Measurements from ENCODE around the gene CD59.

The CD59 gene

DNA sequence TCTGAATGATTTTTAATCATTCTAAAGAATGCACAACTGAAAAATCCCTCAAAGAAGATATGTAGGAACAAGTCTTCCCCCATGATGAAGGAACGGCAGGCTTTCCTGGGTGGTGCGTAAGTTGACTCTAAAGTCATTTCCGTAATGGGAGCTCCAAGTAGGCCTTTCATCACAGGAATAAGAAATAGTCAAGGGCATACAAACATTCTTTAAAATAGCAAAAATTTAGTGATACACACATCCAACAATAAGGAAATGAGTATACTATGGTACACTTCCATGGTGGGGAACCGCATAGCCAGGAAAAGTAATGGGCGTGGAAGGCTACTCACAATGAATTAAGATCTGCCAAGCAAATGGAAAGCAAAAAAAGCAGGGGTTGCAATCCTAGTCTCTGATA lies 10.7 kb downstream of the CD59 start:
- in situ Hi-C loops (cut with HindIII; ENCODE audit: low sequenced_read_pairs): no loop called here
- no peak for DNase-seq (ENCODE audit: low read depth, low spot score)
- TF ChIP-seq, protein P1, sequence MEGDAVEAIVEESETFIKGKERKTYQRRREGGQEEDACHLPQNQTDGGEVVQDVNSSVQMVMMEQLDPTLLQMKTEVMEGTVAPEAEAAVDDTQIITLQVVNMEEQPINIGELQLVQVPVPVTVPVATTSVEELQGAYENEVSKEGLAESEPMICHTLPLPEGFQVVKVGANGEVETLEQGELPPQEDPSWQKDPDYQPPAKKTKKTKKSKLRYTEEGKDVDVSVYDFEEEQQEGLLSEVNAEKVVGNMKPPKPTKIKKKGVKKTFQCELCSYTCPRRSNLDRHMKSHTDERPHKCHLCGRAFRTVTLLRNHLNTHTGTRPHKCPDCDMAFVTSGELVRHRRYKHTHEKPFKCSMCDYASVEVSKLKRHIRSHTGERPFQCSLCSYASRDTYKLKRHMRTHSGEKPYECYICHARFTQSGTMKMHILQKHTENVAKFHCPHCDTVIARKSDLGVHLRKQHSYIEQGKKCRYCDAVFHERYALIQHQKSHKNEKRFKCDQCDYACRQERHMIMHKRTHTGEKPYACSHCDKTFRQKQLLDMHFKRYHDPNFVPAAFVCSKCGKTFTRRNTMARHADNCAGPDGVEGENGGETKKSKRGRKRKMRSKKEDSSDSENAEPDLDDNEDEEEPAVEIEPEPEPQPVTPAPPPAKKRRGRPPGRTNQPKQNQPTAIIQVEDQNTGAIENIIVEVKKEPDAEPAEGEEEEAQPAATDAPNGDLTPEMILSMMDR (IDR thresholded peaks at IDR 0.05; ENCODE audit: low read depth, low read length): no peak
- H3K4me3 ChIP-seq (ENCODE audit: low read depth, low read length): no peak overlapping the region

DNA sequence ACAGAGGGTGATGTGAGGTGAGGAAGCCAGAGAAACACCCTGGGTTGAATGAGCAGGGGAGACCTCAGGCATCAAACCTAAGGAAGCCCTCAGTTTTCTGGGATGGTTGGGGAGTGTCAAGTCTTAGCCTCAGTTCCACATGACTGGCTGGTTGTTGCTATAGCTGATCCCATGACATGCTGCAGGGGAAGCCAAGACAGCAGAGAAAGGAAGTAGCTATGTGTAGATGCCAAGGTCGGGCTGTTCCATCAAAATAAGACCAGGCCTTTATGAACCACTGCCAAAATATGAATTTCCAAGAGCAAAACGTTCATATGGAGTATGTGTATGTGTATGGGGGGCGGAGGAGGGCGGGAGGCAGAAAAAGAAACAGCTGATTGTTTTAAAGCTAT lies 11.6 kb downstream of the CD59 start:
- in situ Hi-C loops (cut with HindIII; ENCODE audit: low sequenced_read_pairs): no loop called here
- no peak overlapping the region for H3K4me3 ChIP-seq (ENCODE audit: low read depth, low read length)
- TF ChIP-seq, protein P1 (IDR thresholded peaks at IDR 0.05; ENCODE audit: low read depth, low read length): no peak
- no peak for DNase-seq (ENCODE audit: low read depth, low spot score)

DNA sequence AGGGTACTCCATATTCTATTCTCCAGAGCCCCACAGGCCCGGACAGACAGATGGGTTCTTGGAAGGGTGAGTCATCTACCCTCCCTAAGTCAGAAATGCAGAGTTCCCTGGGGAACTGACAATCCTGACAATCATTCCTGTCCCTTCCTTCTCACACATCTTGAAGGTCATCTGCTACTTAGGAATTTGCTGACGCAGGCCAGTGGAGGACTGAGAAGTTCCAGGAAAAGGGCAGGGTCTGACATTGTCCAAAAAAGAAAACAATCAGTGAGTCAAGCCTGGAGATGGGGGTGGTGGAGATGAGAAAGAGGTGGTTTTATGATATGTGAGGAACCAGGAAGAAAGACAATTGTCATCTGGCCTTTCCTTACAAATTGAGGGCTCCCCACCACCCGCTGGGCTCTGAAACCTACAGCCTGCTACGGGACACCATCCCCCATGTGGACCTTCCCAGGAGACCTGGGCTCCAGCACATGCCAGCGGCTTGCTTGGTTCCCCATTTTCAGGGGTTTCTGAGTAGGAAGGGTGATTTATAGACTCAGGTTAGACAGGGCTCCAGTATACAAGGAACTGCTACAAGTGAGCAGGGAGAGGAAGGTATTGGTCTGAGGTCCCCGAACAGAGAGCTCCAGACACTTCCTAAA lies 12.9 kb downstream of the CD59 start:
- peak; percentile 87 for DNase-seq (ENCODE audit: low read depth, low spot score)
- TF ChIP-seq, protein P1 (IDR thresholded peaks at IDR 0.05; ENCODE audit: low read depth, low read length): no peak
- no peak overlapping the region for H3K4me3 ChIP-seq (ENCODE audit: low read depth, low read length)
- in situ Hi-C loops (cut with HindIII; ENCODE audit: low sequenced_read_pairs): no loop called here

DNA sequence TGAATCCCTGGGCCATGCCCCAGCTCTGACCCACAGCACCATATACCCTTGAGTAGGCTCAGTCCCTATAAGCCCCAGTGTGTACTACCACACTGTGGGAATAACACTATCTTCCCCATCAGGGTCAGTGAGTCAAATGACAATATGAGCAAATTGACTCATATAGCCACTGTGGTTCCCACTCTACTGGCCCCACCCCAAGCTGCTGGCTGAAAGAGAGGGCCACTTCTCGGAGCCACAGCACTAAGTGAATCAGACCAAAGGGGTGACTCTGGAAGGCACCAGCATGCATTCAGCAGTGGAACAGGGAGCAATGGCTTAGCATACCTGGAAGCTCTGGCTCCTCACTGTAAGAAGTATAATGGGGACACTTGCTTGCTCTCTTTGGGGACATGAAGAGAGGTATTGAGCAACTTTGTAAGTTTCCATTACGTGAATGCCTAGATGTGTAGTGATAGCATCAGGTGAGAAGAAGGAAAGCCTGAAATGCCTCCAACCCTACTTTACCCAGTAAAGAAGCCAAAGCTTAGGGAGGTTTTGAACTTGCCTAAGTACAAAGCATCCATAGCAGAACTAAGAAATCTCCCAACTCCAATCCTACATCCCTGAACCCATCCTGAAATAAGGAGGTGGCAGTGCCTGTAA lies 13.5 kb downstream of the CD59 start:
- TF ChIP-seq, protein P1 (IDR thresholded peaks at IDR 0.05; ENCODE audit: low read depth, low read length): no peak
- peak; percentile 74 for DNase-seq (ENCODE audit: low read depth, low spot score)
- in situ Hi-C loops (cut with HindIII; ENCODE audit: low sequenced_read_pairs): no loop called here
- H3K4me3 ChIP-seq (ENCODE audit: low read depth, low read length): no peak overlapping the region

DNA sequence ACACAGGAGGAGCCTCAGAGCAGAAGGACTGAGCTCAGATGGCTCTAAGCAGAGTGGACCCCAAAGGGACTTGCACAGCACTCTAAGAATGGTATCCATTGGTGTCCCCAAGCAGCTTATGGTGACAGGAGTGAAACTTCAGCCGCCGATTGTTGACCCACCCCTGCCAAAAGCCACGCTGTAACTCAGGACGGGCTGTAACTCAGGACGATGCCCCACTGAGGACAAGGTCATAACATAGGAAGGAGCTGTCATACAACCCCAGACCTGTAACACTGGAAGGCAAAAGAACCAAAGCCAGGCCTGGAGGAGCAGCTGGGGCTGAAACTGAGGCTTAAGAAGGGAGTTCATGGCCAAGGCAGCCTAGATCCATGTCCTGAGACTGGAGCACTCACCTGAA lies 14.2 kb downstream of the CD59 start:
- TF ChIP-seq, protein P1 (IDR thresholded peaks at IDR 0.05; ENCODE audit: low read depth, low read length): no peak
- DNase-seq (ENCODE audit: low read depth, low spot score): no peak
- no peak overlapping the region for H3K4me3 ChIP-seq (ENCODE audit: low read depth, low read length)
- in situ Hi-C loops (cut with HindIII; ENCODE audit: low sequenced_read_pairs): no loop called here

DNA sequence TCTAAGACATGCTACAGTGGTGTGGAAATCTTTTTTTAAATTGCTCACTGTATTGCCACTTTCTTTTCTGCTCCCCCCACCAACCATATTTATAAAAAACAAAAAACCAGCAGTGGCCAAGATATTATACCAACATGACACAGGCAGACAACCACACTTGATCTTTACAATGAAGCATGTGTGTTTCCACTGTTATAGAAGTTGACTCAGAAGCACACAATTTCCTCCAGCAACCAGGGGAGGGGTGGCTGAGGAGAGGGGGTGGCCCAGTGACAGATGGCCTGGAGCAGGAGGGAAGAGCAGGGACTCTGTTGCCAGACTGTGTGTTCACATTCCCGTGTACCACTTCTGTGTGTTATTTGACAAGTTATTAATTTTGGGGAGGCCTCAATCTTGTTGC lies 14.8 kb downstream of the CD59 start:
- DNase-seq (ENCODE audit: low read depth, low spot score): peak; percentile 67
- H3K4me3 ChIP-seq (ENCODE audit: low read depth, low read length): no peak overlapping the region
- TF ChIP-seq, protein P1 (IDR thresholded peaks at IDR 0.05; ENCODE audit: low read depth, low read length): no peak
- in situ Hi-C loops (cut with HindIII; ENCODE audit: low sequenced_read_pairs): no loop called here
